ENCODE results near the gene GNRHR.

GRCh38 chr4:67719953-67720617 is 34.1 kb downstream of the GNRHR start:
- TF ChIP-seq CTCF (conservative IDR thresholded peaks at IDR 0.05; ENCODE audit: low read length) (no peak), EZH2phosphoT487 (IDR thresholded peaks at IDR 0.05; ENCODE audit: borderline replicate concordance, low read depth, low read length) (no peak)

Data from OCI-LY7 (cell line).